ENCODE data around the gene CCDC12.

CCDC12 gene

GRCh38 chr3:46897829-46898320, 78.7 kb downstream of the CCDC12 start:
- H3K4me2 ChIP-seq, result no peak overlapping the region
- TF ChIP-seq CTCF (conservative IDR thresholded peaks at IDR 0.05; ENCODE audit: low read depth, low read length), result no peak
- H3K27ac ChIP-seq, result no peak overlapping the region

GRCh38 chr3:46897031-46897430, 79.5 kb downstream of the CCDC12 start:
- Histone ChIP-seq H3K4me1 (ENCODE audit: low read depth, poor library complexity, severe bottlenecking) (no peaks in the 10 kb centered on the region), H3K9ac (no peak overlapping the region), H3K4me2 (no peak overlapping the region), H3K36me3 (ENCODE audit: insufficient read depth) (no peaks in the 10 kb centered on the region), H3K27me3 (ENCODE audit: insufficient read depth, low read depth) (peaks cover 2% of the 10 kb centered on the region; the same call in 1 of the 2 replicates), H3K79me2 (ENCODE audit: insufficient read depth, low read depth) (no peaks in the 10 kb centered on the region), H2AFZ (ENCODE audit: low read depth) (no peak overlapping the region), H3K4me3 (IDR thresholded peaks at IDR 0.05; ENCODE audit: insufficient read depth, low read depth, low read length) (no peak overlapping the region), H3K27ac (no peak overlapping the region), H4K20me1 (ENCODE audit: insufficient read depth) (no peaks in the 10 kb centered on the region)
- TF ChIP-seq CTCF (conservative IDR thresholded peaks at IDR 0.05; ENCODE audit: low read depth, low read length), result no peak

More at GRCh38 chr3:46897829-46898320, 78.7 kb downstream of the CCDC12 start:
- H3K79me2 ChIP-seq (ENCODE audit: insufficient read depth, low read depth), result no peaks in the 10 kb centered on the region
- no peak overlapping the region for H2AFZ ChIP-seq (ENCODE audit: low read depth)
- no peaks in the 10 kb centered on the region for H3K4me1 ChIP-seq (ENCODE audit: low read depth, poor library complexity, severe bottlenecking)
- H3K4me3 ChIP-seq (IDR thresholded peaks at IDR 0.05; ENCODE audit: insufficient read depth, low read depth, low read length), result no peak overlapping the region
- H4K20me1 ChIP-seq (ENCODE audit: insufficient read depth), result no peaks in the 10 kb centered on the region
- H3K9ac ChIP-seq, result no peak overlapping the region
- no peaks in the 10 kb centered on the region for H3K27me3 ChIP-seq (ENCODE audit: insufficient read depth, low read depth)
- H3K36me3 ChIP-seq (ENCODE audit: insufficient read depth), result no peaks in the 10 kb centered on the region

DNA sequence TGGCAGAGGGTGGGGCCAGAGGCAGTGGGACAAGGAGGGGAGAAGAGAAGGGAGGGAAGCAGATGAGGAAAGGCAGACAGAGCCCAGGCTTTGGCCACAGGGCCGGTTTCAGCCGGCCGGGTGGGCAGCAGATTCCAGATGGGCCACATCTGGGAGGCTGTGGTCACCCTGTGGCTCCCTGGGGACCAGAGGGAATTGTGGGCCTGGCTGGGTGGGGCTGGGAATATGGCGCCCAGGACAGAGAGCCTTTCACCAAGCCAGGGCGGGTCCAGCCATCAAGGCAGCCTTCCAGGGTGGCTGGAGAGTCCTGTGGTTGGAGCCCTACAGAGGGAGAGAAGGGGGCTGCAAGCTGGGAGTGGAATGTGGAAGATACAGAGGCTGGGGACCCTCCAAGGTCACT, 80.2 kb downstream of the CCDC12 start:
- Histone ChIP-seq H2AFZ (ENCODE audit: low read depth) (no peak overlapping the region), H3K36me3 (ENCODE audit: insufficient read depth) (no peaks in the 10 kb centered on the region), H3K27ac (no peak overlapping the region), H4K20me1 (ENCODE audit: insufficient read depth) (no peaks in the 10 kb centered on the region), H3K4me1 (ENCODE audit: low read depth, poor library complexity, severe bottlenecking) (no peaks in the 10 kb centered on the region), H3K79me2 (ENCODE audit: insufficient read depth, low read depth) (no peaks in the 10 kb centered on the region), H3K9ac (no peak overlapping the region), H3K4me2 (no peak overlapping the region), H3K27me3 (ENCODE audit: insufficient read depth, low read depth) (peaks cover 2% of the 10 kb centered on the region; the same call in 1 of the 2 replicates), H3K4me3 (IDR thresholded peaks at IDR 0.05; ENCODE audit: insufficient read depth, low read depth, low read length) (no peak overlapping the region)
- TF ChIP-seq CTCF (conservative IDR thresholded peaks at IDR 0.05; ENCODE audit: low read depth, low read length), result no peak

DNA sequence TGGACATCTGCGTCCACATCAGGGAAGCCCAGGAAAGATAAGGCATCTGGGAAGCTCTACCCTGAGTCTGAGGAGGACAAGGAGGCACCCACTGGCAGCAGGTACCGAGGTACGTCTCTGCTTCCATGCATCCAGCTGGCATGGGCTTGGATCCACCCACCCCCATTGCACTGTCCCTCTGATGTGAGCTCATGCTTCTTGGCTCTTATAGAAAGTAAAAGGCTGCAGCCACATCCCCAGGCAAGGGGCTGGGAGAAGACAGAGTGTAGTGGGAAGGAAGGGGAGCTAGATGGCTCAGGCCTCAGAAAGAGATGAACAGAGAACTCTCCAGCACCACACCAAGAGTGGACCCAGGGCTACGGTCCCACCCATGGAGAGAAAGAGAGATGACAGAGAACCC, 80.8 kb downstream of the CCDC12 start:
- Histone ChIP-seq H3K9ac (no peak overlapping the region), H3K4me3 (IDR thresholded peaks at IDR 0.05; ENCODE audit: insufficient read depth, low read depth, low read length) (no peak overlapping the region), H3K4me2 (no peak overlapping the region), H3K4me1 (ENCODE audit: low read depth, poor library complexity, severe bottlenecking) (no peaks in the 10 kb centered on the region), H2AFZ (ENCODE audit: low read depth) (no peak overlapping the region), H3K79me2 (ENCODE audit: insufficient read depth, low read depth) (no peaks in the 10 kb centered on the region), H3K27me3 (ENCODE audit: insufficient read depth, low read depth) (peaks cover 2% of the 10 kb centered on the region; the same call in 1 of the 2 replicates), H3K27ac (no peak overlapping the region), H4K20me1 (ENCODE audit: insufficient read depth) (no peaks in the 10 kb centered on the region), H3K36me3 (ENCODE audit: insufficient read depth) (no peaks in the 10 kb centered on the region)
- no peak for TF ChIP-seq CTCF (conservative IDR thresholded peaks at IDR 0.05; ENCODE audit: low read depth, low read length)
